ENCODE results near the gene TAAR2.

- TF ChIP-seq POLR2AphosphoS5 (IDR thresholded peaks at IDR 0.05; ENCODE audit: low read depth, low read length) = no peak
- TF ChIP-seq POLR2A (IDR thresholded peaks at IDR 0.05; ENCODE audit: low read depth, low read length) = no peak
- no peak for TF ChIP-seq TAF1 (IDR thresholded peaks at IDR 0.05; ENCODE audit: low read depth, low read length)
- no peak for TF ChIP-seq POU2F2 (IDR thresholded peaks at IDR 0.05; ENCODE audit: low read depth, low read length)
- TF ChIP-seq SPI1 (IDR thresholded peaks at IDR 0.05; ENCODE audit: low read depth, low read length) = no peak
Observed at GRCh38 chr6:132587424-132587823, 36.7 kb downstream of the TAAR2 start.
